Stimulated activated CD8-positive, alpha-beta memory T cell treated with anti-CD3 and anti-CD28 coated beads, Interleukin-7, amount 100 ng/mL, for 1 hour (primary cell): ENCODE results near the gene MELTF.

Source experiments
- DNase-seq, 2 donors: peaks; one replicate each; pipeline ENCODE4 v3.0.0-alpha.2; 2020; ENCODE audit warnings: low read depth in 2 of 2

The MELTF gene

GRCh38 chr3:196968233-196969133 lies 61.1 kb downstream of the MELTF start, which contains the start of gene PIGZ:
TSS of gene PIGZ (minus strand) at chr3:196968833. CDS start at chr3:196952031, 16,802 bp downstream.
- no peak for DNase-seq

- no peak for DNase-seq
Measured at GRCh38 chr3:196967412-196968232, 62.0 kb downstream of the MELTF start.

- DNase-seq = no peak
Measured at GRCh38 chr3:196966526-196967401, 62.9 kb downstream of the MELTF start.

GRCh38 chr3:196965804-196966173 lies 63.8 kb downstream of the MELTF start:
- DNase-seq = no peak

- DNase-seq = no peak
Measured at GRCh38 chr3:196965112-196965803, 64.4 kb downstream of the MELTF start.

GRCh38 chr3:196963631-196963953 lies 66.0 kb downstream of the MELTF start:
- no peak for DNase-seq

- no peak for DNase-seq
Measured at GRCh38 chr3:196962930-196963630, 66.5 kb downstream of the MELTF start.

GRCh38 chr3:196962108-196962929 lies 67.3 kb downstream of the MELTF start:
- no peak for DNase-seq

- no peak for DNase-seq
Measured at GRCh38 chr3:196954832-196955231, 74.8 kb downstream of the MELTF start.
